ENCODE data around the gene UBTD2.
"Not testable (repeated sequence)": the region's sequence is repeated elsewhere in the genome, so short reads cannot be mapped to it uniquely, and the experiment has no call there.

Gene UBTD2

GRCh38 chr5:172283020-172283861, at the start of gene UBTD2:
TSS of gene UBTD2 (minus strand) at chr5:172283764. CDS start at chr5:172283665, 99 bp downstream.
- DNase-seq = peak; percentile 78

GRCh38 chr5:172326901-172327300, 43.3 kb upstream of the UBTD2 start:
- not testable (repeated sequence) for DNase-seq

- no peak for DNase-seq
Measured at GRCh38 chr5:172325452-172325851, 41.9 kb upstream of the UBTD2 start.

GRCh38 chr5:172322028-172322965, 38.7 kb upstream of the UBTD2 start:
- DNase-seq = no peak

GRCh38 chr5:172321593-172321992, 38.0 kb upstream of the UBTD2 start:
- DNase-seq = no peak

- DNase-seq = no peak
Measured at GRCh38 chr5:172319708-172320441, 36.3 kb upstream of the UBTD2 start.

GRCh38 chr5:172315587-172316493, 32.3 kb upstream of the UBTD2 start:
- DNase-seq = no peak

- DNase-seq = no peak
Measured at GRCh38 chr5:172313915-172314314, 30.4 kb upstream of the UBTD2 start.

GRCh38 chr5:172312286-172312685, 28.7 kb upstream of the UBTD2 start:
- DNase-seq = no peak

GRCh38 chr5:172311605-172312004, 28.0 kb upstream of the UBTD2 start:
- DNase-seq = no peak

GRCh38 chr5:172311026-172311425, 27.5 kb upstream of the UBTD2 start:
- DNase-seq = no peak

GRCh38 chr5:172305380-172305779, 21.8 kb upstream of the UBTD2 start:
- no peak for DNase-seq

- no peak for DNase-seq
Measured at GRCh38 chr5:172303572-172304335, 20.2 kb upstream of the UBTD2 start.

- no peak for DNase-seq
Measured at GRCh38 chr5:172303162-172303561, 19.6 kb upstream of the UBTD2 start.

- no peak for DNase-seq
Measured at GRCh38 chr5:172302047-172302710, 18.6 kb upstream of the UBTD2 start.

- DNase-seq = no peak
Measured at GRCh38 chr5:172299916-172300439, 16.4 kb upstream of the UBTD2 start.

GRCh38 chr5:172294831-172295230, 11.3 kb upstream of the UBTD2 start:
- no peak for DNase-seq

- no peak for DNase-seq
Measured at GRCh38 chr5:172293745-172294342, 10.3 kb upstream of the UBTD2 start.

GRCh38 chr5:172293054-172293744, 9.6 kb upstream of the UBTD2 start:
- peak; percentile 49 for DNase-seq

All from activated CD8-positive, alpha-beta memory T cell treated with anti-CD3 and anti-CD28 coated beads, Interleukin-2, amount 50 U/mL, for 4 hours (primary cell).